Thyroid gland (tissue), 4 donors: ENCODE data around the gene MAGT1.

ENCODE experiments used
- POLR2A ChIP-seq, 2 donors: fragments of 450-650 bp; IDR thresholded peaks; one replicate each; pipeline ENCODE4 v1.6.1; 2017; ENCODE audit warnings: antibody characterized with exemption in 2 of 2, mild to moderate bottlenecking in 2 of 2, moderate library complexity in 1 of 2
- TF ChIP-seq, protein P1 (sequence below), 6 experiments: fragments of 200-600 bp in 3 of 6; fragments of 450-650 bp in 3 of 6; sonication (generic) in 3 of 6; IDR thresholded peaks; one replicate each; pipeline ENCODE4 v1.5.1; 2016 to 2019; ENCODE audit warnings: antibody characterized with exemption in 6 of 6, mild to moderate bottlenecking in 2 of 6, inconsistent platforms in 1 of 6, moderate library complexity in 1 of 6

DNA sequence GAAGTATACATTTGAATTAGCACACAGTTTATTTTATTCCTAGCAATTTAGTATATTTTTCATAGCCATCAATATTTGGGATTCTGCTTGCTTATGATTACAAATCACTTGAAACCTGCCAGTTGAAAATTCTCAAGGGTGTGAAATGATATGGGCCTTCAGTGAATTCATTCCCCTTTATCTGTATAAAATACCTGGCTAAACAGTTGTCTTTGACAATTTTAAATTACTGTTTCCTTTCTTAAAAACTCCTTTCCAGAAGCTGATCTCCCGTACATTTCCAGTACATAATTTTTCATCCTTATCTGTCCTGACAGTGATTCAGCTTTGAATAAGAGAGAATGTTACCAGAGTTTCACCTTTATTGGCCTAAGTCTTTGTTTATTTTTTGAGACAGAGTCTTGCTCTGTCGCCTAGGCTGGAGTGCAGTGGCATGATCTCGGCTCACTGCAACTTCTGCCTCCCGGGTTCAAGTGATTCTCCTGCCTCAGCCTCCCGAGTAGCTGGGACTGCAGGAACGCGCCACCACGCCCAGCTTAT lies 29.2 kb upstream of the MAGT1 start:
- TF ChIP-seq, protein P1, sequence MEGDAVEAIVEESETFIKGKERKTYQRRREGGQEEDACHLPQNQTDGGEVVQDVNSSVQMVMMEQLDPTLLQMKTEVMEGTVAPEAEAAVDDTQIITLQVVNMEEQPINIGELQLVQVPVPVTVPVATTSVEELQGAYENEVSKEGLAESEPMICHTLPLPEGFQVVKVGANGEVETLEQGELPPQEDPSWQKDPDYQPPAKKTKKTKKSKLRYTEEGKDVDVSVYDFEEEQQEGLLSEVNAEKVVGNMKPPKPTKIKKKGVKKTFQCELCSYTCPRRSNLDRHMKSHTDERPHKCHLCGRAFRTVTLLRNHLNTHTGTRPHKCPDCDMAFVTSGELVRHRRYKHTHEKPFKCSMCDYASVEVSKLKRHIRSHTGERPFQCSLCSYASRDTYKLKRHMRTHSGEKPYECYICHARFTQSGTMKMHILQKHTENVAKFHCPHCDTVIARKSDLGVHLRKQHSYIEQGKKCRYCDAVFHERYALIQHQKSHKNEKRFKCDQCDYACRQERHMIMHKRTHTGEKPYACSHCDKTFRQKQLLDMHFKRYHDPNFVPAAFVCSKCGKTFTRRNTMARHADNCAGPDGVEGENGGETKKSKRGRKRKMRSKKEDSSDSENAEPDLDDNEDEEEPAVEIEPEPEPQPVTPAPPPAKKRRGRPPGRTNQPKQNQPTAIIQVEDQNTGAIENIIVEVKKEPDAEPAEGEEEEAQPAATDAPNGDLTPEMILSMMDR (IDR thresholded peaks at IDR 0.05), result no peak
- no peak for TF ChIP-seq POLR2A (IDR thresholded peaks at IDR 0.05)
